ENCODE data around the gene CCSER1.

The CCSER1 gene

GRCh38 chr4:91472046-91472445 lies 1344.9 kb downstream of the CCSER1 start:
- Mint-ChIP-seq H3K27me3 (no peaks in the 10 kb centered on the region), H3K36me3 (ENCODE audit: low read depth) (no peaks in the 10 kb centered on the region), H3K4me1 (ENCODE audit: low read depth) (no peaks in the 10 kb centered on the region), H3K9me3 (peaks cover 18% of the 10 kb centered on the region), H3K4me3 (no peak overlapping the region), H3K27ac (no peak overlapping the region)
- DNase-seq, result no peak

DNA sequence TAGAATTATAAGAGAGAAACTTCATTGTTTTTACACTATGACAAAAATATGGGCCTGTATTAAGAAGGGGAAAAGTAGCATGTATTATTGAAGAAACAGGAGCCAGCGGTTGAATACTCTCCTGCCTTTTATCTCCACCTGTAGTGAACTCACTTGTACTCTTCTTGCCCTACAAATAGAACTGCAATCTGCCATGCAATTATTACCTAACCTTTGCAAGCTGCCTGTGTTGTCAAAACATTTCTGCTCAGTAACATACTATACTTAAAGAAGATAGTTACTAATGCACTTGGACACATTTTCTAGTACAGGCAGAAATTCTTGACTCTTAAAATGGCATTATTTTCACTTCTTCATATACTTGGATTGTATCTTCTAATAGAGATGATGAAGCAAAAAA lies 1358.2 kb downstream of the CCSER1 start:
- no peak for DNase-seq
- H3K27ac Mint-ChIP-seq, result no peak overlapping the region
- peaks cover 22% of the 10 kb centered on the region for H3K9me3 Mint-ChIP-seq
- no peaks in the 10 kb centered on the region for H3K27me3 Mint-ChIP-seq
- no peak overlapping the region for H3K4me3 Mint-ChIP-seq
- H3K36me3 Mint-ChIP-seq (ENCODE audit: low read depth), result no peaks in the 10 kb centered on the region
- H3K4me1 Mint-ChIP-seq (ENCODE audit: low read depth), result no peaks in the 10 kb centered on the region

DNA sequence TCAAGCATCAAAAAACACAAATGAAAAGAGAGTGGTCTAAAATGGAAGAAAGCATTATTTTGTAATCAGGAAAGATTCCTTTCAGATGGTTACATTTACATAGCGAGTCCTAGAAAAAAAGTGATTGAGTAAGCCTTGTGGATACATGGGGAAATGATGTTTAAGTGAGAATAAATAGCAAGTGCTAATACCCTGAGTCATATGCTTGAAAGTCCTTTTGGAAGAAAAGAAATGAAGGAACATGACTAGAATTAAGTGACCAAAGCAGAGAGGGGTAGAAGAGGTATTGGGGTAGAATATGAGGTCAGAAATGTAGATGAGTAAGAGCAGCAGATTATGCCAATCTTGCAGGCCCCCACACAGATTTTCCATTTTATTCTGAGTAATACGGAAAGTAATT lies 1361.8 kb downstream of the CCSER1 start:
- H3K9me3 Mint-ChIP-seq, result peaks cover 17% of the 10 kb centered on the region
- no peaks in the 10 kb centered on the region for H3K4me1 Mint-ChIP-seq (ENCODE audit: low read depth)
- DNase-seq, result no peak
- H3K27ac Mint-ChIP-seq, result no peak overlapping the region
- H3K36me3 Mint-ChIP-seq (ENCODE audit: low read depth), result no peaks in the 10 kb centered on the region
- H3K27me3 Mint-ChIP-seq, result no peaks in the 10 kb centered on the region
- H3K4me3 Mint-ChIP-seq, result no peak overlapping the region

DNA sequence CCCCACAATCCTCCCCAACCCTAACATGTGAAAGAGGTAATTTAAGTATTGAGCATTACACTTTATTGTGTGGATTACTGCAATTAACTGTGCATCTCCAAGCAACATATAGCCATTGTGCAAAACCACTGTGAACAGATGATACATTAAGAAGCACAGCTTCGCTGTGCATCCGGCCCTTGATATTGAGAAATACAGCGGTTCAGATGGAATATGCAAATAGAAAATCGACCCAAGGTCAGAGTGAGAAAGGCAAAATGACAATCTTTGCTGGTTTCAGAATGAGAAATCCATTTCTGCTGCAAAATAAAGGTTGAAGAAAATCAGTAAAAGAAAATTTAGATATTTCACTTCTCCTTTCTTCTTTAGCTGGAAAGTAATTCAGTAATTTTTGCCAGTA lies 1370.7 kb downstream of the CCSER1 start:
- Mint-ChIP-seq H3K27ac (no peak overlapping the region), H3K4me3 (no peak overlapping the region), H3K4me1 (ENCODE audit: low read depth) (no peaks in the 10 kb centered on the region), H3K9me3 (peaks cover 7% of the 10 kb centered on the region), H3K27me3 (no peaks in the 10 kb centered on the region), H3K36me3 (ENCODE audit: low read depth) (no peaks in the 10 kb centered on the region)
- no peak for DNase-seq

DNA sequence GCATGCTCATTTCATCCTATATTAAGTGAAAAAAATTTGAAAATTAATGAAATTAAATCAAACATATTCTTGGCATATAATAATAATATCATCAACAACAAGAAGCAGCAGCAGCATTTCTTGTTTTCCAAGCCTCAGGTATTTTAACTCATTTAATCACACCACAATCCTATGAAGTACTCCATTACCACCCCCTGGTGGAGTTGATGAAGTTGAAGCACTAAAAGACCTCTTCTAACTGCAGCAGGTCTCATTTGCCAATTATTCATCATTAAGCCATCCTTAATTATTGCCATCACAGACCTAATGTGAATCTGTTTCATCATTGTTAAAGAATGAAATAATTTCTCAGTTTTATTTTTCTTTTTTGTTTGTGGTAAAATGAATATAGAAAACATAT lies 1375.2 kb downstream of the CCSER1 start:
- H3K4me1 Mint-ChIP-seq (ENCODE audit: low read depth), result no peaks in the 10 kb centered on the region
- H3K27me3 Mint-ChIP-seq, result no peaks in the 10 kb centered on the region
- no peak overlapping the region for H3K4me3 Mint-ChIP-seq
- peaks cover 14% of the 10 kb centered on the region for H3K9me3 Mint-ChIP-seq
- no peak overlapping the region for H3K27ac Mint-ChIP-seq
- no peak for DNase-seq
- H3K36me3 Mint-ChIP-seq (ENCODE audit: low read depth), result no peaks in the 10 kb centered on the region

GRCh38 chr4:91513326-91513725 lies 1386.1 kb downstream of the CCSER1 start:
- no peaks in the 10 kb centered on the region for H3K36me3 Mint-ChIP-seq (ENCODE audit: low read depth)
- no peak overlapping the region for H3K27ac Mint-ChIP-seq
- no peak overlapping the region for H3K4me3 Mint-ChIP-seq
- H3K9me3 Mint-ChIP-seq, result peaks cover 32% of the 10 kb centered on the region
- DNase-seq, result no peak
- no peaks in the 10 kb centered on the region for H3K27me3 Mint-ChIP-seq
- no peaks in the 10 kb centered on the region for H3K4me1 Mint-ChIP-seq (ENCODE audit: low read depth)

- no peak for DNase-seq
These were observed 1392.0 kb downstream of the CCSER1 start for GRCh38 chr4:91519155-91519554.

GRCh38 chr4:91525621-91526020 lies 1398.4 kb downstream of the CCSER1 start:
- no peaks in the 10 kb centered on the region for H3K36me3 Mint-ChIP-seq (ENCODE audit: low read depth)
- no peaks in the 10 kb centered on the region for H3K27me3 Mint-ChIP-seq
- peaks cover 15% of the 10 kb centered on the region for H3K9me3 Mint-ChIP-seq
- no peak for DNase-seq
- no peak overlapping the region for H3K27ac Mint-ChIP-seq
- no peaks in the 10 kb centered on the region for H3K4me1 Mint-ChIP-seq (ENCODE audit: low read depth)
- H3K4me3 Mint-ChIP-seq, result no peak overlapping the region

More at GRCh38 chr4:91519155-91519554, 1392.0 kb downstream of the CCSER1 start:
- Mint-ChIP-seq H3K27ac (no peak overlapping the region), H3K4me3 (no peak overlapping the region), H3K36me3 (ENCODE audit: low read depth) (no peaks in the 10 kb centered on the region), H3K9me3 (peaks cover 22% of the 10 kb centered on the region), H3K4me1 (ENCODE audit: low read depth) (no peaks in the 10 kb centered on the region), H3K27me3 (no peaks in the 10 kb centered on the region)

DNA sequence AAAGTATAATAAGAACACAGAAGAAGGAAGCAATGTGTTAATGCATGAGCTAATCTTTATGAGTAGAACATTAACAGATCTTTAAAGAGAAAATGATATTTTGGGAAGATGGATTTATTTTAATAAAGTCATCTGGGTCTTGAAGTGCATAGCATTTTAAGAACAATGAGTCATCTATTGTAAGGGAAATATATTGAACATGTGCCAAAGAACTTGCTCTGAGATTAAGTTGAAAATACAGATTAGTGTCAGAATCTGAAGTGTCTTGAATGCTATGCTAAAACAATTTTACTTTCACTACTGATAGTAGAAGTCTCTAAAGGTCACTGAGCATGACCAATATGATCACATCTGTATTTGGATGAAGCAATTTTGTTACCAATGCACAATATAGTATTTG lies 1399.9 kb downstream of the CCSER1 start:
- H3K27me3 Mint-ChIP-seq, result no peaks in the 10 kb centered on the region
- H3K4me1 Mint-ChIP-seq (ENCODE audit: low read depth), result no peaks in the 10 kb centered on the region
- DNase-seq, result no peak
- H3K4me3 Mint-ChIP-seq, result no peak overlapping the region
- no peaks in the 10 kb centered on the region for H3K36me3 Mint-ChIP-seq (ENCODE audit: low read depth)
- peaks cover 9% of the 10 kb centered on the region for H3K9me3 Mint-ChIP-seq
- H3K27ac Mint-ChIP-seq, result no peak overlapping the region

GRCh38 chr4:91567594-91567993 lies 1440.4 kb downstream of the CCSER1 start:
- Mint-ChIP-seq H3K4me3 (no peak overlapping the region), H3K4me1 (ENCODE audit: low read depth) (no peaks in the 10 kb centered on the region), H3K27me3 (no peaks in the 10 kb centered on the region), H3K36me3 (ENCODE audit: low read depth) (no peaks in the 10 kb centered on the region), H3K27ac (no peak overlapping the region), H3K9me3 (peaks cover 38% of the 10 kb centered on the region)
- DNase-seq, result no peak

- Mint-ChIP-seq H3K4me3 (no peak overlapping the region), H3K4me1 (ENCODE audit: low read depth) (no peaks in the 10 kb centered on the region)
These were observed 1450.7 kb downstream of the CCSER1 start for GRCh38 chr4:91577864-91578263.

DNA sequence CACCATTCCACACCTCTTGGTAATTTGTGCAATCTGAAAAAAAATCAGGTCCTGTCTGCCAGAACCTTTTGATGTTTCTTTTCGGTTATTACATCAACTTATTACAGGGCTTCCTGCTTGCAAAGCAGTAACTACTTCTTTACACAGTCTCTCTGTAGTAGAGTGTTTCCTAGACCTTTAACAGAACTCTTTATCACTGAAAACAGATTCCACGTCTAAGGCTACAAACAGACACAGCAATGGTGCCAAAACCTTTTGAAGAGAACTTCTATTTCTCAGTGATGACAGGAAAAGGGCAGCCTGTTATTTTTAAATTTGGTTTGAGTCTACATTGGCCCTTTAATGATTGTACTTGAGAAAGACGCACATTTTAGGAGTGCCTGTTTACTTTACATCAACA lies 1463.1 kb downstream of the CCSER1 start:
- no peaks in the 10 kb centered on the region for H3K36me3 Mint-ChIP-seq (ENCODE audit: low read depth)
- H3K4me3 Mint-ChIP-seq, result no peak overlapping the region
- DNase-seq, result no peak
- no peaks in the 10 kb centered on the region for H3K27me3 Mint-ChIP-seq
- H3K9me3 Mint-ChIP-seq, result peaks cover 15% of the 10 kb centered on the region
- no peaks in the 10 kb centered on the region for H3K4me1 Mint-ChIP-seq (ENCODE audit: low read depth)
- H3K27ac Mint-ChIP-seq, result no peak overlapping the region

More at GRCh38 chr4:91577864-91578263, 1450.7 kb downstream of the CCSER1 start:
- H3K9me3 Mint-ChIP-seq, result peaks cover 6% of the 10 kb centered on the region
- H3K36me3 Mint-ChIP-seq (ENCODE audit: low read depth), result no peaks in the 10 kb centered on the region
- no peak for DNase-seq
- H3K27me3 Mint-ChIP-seq, result no peaks in the 10 kb centered on the region
- no peak overlapping the region for H3K27ac Mint-ChIP-seq

- H3K9me3 Mint-ChIP-seq, result peaks cover 7% of the 10 kb centered on the region
- no peak for DNase-seq
- H3K27ac Mint-ChIP-seq, result no peak overlapping the region
- no peaks in the 10 kb centered on the region for H3K27me3 Mint-ChIP-seq
- no peaks in the 10 kb centered on the region for H3K36me3 Mint-ChIP-seq (ENCODE audit: low read depth)
- no peaks in the 10 kb centered on the region for H3K4me1 Mint-ChIP-seq (ENCODE audit: low read depth)
- H3K4me3 Mint-ChIP-seq, result no peak overlapping the region
These were observed 1464.9 kb downstream of the CCSER1 start for GRCh38 chr4:91592125-91592524.

DNA sequence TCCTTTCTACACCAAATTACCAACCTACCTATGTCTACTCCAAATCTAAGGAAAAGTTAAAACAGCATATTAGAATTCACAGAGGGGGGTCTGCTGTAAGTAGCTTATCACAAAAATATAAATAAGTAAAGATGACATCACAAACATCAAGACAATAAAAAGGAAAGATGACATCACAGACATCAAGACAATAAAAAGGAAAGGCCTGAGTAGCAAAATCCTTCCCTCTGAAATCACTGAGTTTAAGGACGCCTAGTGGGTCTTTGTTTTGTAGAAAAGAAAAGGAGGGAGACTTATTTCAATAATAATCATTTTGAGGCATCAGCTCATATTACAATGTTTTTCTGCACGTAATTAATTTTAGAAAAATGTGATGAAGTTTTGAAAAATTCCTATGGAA lies 1469.5 kb downstream of the CCSER1 start:
- no peak for DNase-seq
- Mint-ChIP-seq H3K36me3 (ENCODE audit: low read depth) (no peaks in the 10 kb centered on the region), H3K4me3 (no peak overlapping the region), H3K27me3 (no peaks in the 10 kb centered on the region), H3K27ac (no peak overlapping the region), H3K9me3 (peaks cover 4% of the 10 kb centered on the region), H3K4me1 (ENCODE audit: low read depth) (no peaks in the 10 kb centered on the region)

DNA sequence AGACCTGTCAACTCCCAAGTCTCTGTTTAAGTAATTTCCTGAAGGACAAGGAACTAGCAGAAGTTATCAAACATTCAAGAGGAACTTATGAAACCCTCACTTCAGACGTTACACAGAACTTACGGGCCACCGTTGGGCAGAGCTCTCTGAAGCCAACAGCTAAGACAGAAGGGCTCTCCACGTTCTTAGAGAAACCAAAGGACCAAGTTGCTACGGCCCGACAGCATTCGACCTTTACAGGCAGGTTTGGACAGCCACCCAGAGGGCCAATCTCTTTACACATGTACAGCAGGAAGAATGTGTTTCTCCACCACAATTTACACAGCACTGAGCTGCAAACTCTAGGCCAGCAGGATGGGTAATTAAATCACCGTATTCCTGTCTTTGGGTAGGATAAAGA lies 1471.5 kb downstream of the CCSER1 start:
- Mint-ChIP-seq H3K4me1 (ENCODE audit: low read depth) (no peaks in the 10 kb centered on the region), H3K27ac (no peak overlapping the region), H3K4me3 (no peak overlapping the region), H3K9me3 (peaks cover 7% of the 10 kb centered on the region), H3K36me3 (ENCODE audit: low read depth) (no peaks in the 10 kb centered on the region), H3K27me3 (no peaks in the 10 kb centered on the region)
- no peak for DNase-seq

- Mint-ChIP-seq H3K27me3 (no peaks in the 10 kb centered on the region), H3K36me3 (ENCODE audit: low read depth) (no peaks in the 10 kb centered on the region), H3K9me3 (peaks cover 3% of the 10 kb centered on the region), H3K27ac (no peak overlapping the region), H3K4me3 (no peak overlapping the region), H3K4me1 (ENCODE audit: low read depth) (no peaks in the 10 kb centered on the region)
- DNase-seq, result no peak
These were observed 1473.1 kb downstream of the CCSER1 start for GRCh38 chr4:91600301-91600700.
